ENCODE results near the gene SEL1L.

SEL1L gene

DNA sequence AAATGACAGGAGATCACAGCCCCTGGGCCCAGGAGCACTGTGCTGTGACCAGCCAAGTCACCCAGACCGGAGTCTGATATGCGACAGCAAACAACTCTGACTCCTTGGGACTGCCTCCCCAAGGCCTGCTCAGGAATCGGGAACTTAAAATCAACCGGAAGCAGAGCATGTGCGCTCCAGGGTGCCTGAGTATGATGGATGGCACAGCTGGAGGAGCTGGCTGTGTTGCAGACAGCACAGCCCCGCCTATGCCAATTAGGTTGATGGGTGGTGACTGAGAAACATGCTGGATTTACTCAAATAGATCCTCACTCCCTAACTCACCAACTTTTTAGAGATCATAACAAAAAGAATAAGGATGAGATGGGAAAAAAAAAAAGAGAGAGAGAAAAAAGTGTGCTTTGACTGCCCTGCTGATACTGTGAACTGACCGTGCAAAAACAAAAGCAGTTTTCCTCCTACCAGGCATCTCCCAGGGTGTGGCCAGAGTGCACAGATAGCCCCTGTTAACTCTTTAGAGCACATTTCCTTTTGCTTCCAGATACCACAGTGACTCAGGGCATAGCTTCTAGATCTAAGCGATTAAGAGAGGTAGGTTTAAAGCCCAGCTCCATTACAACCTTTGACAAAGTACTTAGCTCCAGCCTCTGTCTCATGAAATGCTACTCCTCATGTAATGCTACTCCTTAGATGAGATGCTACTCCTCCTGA is 106.2 kb downstream of the SEL1L start:
- no peak overlapping the region for H3K4me3 ChIP-seq (ENCODE audit: low read depth, low read length)
- CTCF ChIA-PET = interaction anchor here (0.8 kb wide), 1 partner anchor 66 kb away, joined by 4 read pairs; no protein-coding TSS in a partner anchor
- TF ChIP-seq, protein P1, sequence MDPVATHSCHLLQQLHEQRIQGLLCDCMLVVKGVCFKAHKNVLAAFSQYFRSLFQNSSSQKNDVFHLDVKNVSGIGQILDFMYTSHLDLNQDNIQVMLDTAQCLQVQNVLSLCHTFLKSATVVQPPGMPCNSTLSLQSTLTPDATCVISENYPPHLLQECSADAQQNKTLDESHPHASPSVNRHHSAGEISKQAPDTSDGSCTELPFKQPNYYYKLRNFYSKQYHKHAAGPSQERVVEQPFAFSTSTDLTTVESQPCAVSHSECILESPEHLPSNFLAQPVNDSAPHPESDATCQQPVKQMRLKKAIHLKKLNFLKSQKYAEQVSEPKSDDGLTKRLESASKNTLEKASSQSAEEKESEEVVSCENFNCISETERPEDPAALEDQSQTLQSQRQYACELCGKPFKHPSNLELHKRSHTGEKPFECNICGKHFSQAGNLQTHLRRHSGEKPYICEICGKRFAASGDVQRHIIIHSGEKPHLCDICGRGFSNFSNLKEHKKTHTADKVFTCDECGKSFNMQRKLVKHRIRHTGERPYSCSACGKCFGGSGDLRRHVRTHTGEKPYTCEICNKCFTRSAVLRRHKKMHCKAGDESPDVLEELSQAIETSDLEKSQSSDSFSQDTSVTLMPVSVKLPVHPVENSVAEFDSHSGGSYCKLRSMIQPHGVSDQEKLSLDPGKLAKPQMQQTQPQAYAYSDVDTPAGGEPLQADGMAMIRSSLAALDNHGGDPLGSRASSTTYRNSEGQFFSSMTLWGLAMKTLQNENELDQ (tag by site-specific recombination; IDR thresholded peaks at IDR 0.05; ENCODE audit: low read depth) = no peak
- no peak for TF ChIP-seq SCRT1 (tag by site-specific recombination; IDR thresholded peaks at IDR 0.05; ENCODE audit: borderline replicate concordance)
- peak; percentile 62 for TF ChIP-seq TRIM28 (IDR thresholded peaks at IDR 0.05; ENCODE audit: borderline replicate concordance, low read length)
- TF ChIP-seq KLF10 (tag by site-specific recombination; IDR thresholded peaks at IDR 0.05) = no peak
- TF ChIP-seq, protein P2, sequence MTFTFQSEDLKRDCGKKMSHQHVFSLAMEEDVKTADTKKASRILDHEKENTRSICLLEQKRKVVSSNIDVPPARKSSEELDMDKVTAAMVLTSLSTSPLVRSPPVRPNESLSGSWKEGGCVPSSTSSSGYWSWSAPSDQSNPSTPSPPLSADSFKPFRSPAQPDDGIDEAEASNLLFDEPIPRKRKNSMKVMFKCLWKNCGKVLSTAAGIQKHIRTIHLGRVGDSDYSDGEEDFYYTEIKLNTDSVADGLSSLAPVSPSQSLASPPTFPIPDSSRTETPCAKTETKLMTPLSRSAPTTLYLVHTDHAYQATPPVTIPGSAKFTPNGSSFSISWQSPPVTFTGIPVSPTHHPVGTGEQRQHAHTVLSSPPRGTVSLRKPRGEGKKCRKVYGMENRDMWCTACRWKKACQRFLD (tag by site-specific recombination; IDR thresholded peaks at IDR 0.05) = no peak
- no peak for TF ChIP-seq ZNF670 (tag by site-specific recombination; IDR thresholded peaks at IDR 0.05; ENCODE audit: low read depth)
- TF ChIP-seq OSR2 (tag by site-specific recombination; IDR thresholded peaks at IDR 0.05) = peak; percentile 62
- TF ChIP-seq ZNF211 (tag by site-specific recombination; IDR thresholded peaks at IDR 0.05; ENCODE audit: low read depth) = no peak
- TF ChIP-seq ZIC2 (tag by site-specific recombination; IDR thresholded peaks at IDR 0.05) = peak; percentile 79
- TF ChIP-seq GLIS1 (tag by site-specific recombination; IDR thresholded peaks at IDR 0.05) = peak; percentile 21; the same call in 1 of the 2 replicates
- TF ChIP-seq, protein P3, sequence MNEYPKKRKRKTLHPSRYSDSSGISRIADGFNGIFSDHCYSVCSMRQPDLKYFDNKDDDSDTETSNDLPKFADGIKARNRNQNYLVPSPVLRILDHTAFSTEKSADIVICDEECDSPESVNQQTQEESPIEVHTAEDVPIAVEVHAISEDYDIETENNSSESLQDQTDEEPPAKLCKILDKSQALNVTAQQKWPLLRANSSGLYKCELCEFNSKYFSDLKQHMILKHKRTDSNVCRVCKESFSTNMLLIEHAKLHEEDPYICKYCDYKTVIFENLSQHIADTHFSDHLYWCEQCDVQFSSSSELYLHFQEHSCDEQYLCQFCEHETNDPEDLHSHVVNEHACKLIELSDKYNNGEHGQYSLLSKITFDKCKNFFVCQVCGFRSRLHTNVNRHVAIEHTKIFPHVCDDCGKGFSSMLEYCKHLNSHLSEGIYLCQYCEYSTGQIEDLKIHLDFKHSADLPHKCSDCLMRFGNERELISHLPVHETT (tag by site-specific recombination; IDR thresholded peaks at IDR 0.05) = no peak
- TF ChIP-seq ZNF112 (tag by site-specific recombination; IDR thresholded peaks at IDR 0.05) = no peak
- TF ChIP-seq MEIS1 (CRISPR knock-in tag; IDR thresholded peaks at IDR 0.05; ENCODE audit: borderline replicate concordance) = peak; percentile 44; the same call in 1 of the 2 replicates
- TF ChIP-seq ZNF223 (tag by site-specific recombination; IDR thresholded peaks at IDR 0.05) = no peak
- TF ChIP-seq ZFP69B (tag by site-specific recombination; IDR thresholded peaks at IDR 0.05) = no peak
- TF ChIP-seq ZNF423 (tag by site-specific recombination; IDR thresholded peaks at IDR 0.05) = 0 out of 2 replicates have a peak, but pooled peaks have one; percentile 42
- TF ChIP-seq, protein P4, sequence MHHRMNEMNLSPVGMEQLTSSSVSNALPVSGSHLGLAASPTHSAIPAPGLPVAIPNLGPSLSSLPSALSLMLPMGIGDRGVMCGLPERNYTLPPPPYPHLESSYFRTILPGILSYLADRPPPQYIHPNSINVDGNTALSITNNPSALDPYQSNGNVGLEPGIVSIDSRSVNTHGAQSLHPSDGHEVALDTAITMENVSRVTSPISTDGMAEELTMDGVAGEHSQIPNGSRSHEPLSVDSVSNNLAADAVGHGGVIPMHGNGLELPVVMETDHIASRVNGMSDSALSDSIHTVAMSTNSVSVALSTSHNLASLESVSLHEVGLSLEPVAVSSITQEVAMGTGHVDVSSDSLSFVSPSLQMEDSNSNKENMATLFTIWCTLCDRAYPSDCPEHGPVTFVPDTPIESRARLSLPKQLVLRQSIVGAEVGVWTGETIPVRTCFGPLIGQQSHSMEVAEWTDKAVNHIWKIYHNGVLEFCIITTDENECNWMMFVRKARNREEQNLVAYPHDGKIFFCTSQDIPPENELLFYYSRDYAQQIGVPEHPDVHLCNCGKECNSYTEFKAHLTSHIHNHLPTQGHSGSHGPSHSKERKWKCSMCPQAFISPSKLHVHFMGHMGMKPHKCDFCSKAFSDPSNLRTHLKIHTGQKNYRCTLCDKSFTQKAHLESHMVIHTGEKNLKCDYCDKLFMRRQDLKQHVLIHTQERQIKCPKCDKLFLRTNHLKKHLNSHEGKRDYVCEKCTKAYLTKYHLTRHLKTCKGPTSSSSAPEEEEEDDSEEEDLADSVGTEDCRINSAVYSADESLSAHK (tag by site-specific recombination; IDR thresholded peaks at IDR 0.05) = no peak
- TF ChIP-seq ZNF776 (tag by site-specific recombination; IDR thresholded peaks at IDR 0.05; ENCODE audit: borderline replicate concordance) = no peak
- peak; percentile 90 for TF ChIP-seq ZNF394 (tag by site-specific recombination; IDR thresholded peaks at IDR 0.05; ENCODE audit: borderline replicate concordance)
- TF ChIP-seq ZBTB20 (tag by site-specific recombination; IDR thresholded peaks at IDR 0.05) = no peak; the same call in 1 of the 2 replicates
- TF ChIP-seq, protein P5, sequence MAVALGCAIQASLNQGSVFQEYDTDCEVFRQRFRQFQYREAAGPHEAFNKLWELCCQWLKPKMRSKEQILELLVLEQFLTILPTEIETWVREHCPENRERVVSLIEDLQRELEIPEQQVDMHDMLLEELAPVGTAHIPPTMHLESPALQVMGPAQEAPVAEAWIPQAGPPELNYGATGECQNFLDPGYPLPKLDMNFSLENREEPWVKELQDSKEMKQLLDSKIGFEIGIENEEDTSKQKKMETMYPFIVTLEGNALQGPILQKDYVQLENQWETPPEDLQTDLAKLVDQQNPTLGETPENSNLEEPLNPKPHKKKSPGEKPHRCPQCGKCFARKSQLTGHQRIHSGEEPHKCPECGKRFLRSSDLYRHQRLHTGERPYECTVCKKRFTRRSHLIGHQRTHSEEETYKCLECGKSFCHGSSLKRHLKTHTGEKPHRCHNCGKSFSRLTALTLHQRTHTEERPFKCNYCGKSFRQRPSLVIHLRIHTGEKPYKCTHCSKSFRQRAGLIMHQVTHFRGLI (tag by site-specific recombination; IDR thresholded peaks at IDR 0.05) = no peak
- TF ChIP-seq MZF1 (tag by site-specific recombination; IDR thresholded peaks at IDR 0.05; ENCODE audit: borderline replicate concordance) = no peak
- TF ChIP-seq ZNF350 (tag by site-specific recombination; IDR thresholded peaks at IDR 0.05) = no peak
- TF ChIP-seq KLF7 (tag by site-specific recombination; IDR thresholded peaks at IDR 0.05; ENCODE audit: borderline replicate concordance) = no peak
- no peak for TF ChIP-seq ZNF624 (tag by site-specific recombination; IDR thresholded peaks at IDR 0.05)
- no peak for TF ChIP-seq SP7 (tag by site-specific recombination; IDR thresholded peaks at IDR 0.05)
- no peak for TF ChIP-seq HOXD13 (CRISPR knock-in tag; IDR thresholded peaks at IDR 0.05; ENCODE audit: borderline replicate concordance)
- no peak for TF ChIP-seq ZNF274 (IDR thresholded peaks at IDR 0.05; ENCODE audit: low read length)
- TF ChIP-seq ZNF274 (tag by site-specific recombination; IDR thresholded peaks at IDR 0.05; ENCODE audit: borderline replicate concordance) = no peak
- no peak for TF ChIP-seq KLF8 (tag by site-specific recombination; IDR thresholded peaks at IDR 0.05)

More for the DNA sequence above, 106.2 kb downstream of the SEL1L start:
- H3K4me1 ChIP-seq (ENCODE audit: control insufficient read depth, insufficient read depth, low read length) = no peaks in the 10 kb centered on the region; the same call in 1 of the 2 replicates
- H3K9me3 ChIP-seq (ENCODE audit: control insufficient read depth, insufficient read depth, low read depth, low read length) = no peaks in the 10 kb centered on the region
- POLR2A ChIA-PET = interaction anchor here (0.9 to 1.3 kb wide), 3 partner anchors 9 to 208 kb away, joined by 3 to 4 read pairs (median 3); partner anchors contain the start of gene GTF2A1
- no peak overlapping the region for H3K27ac ChIP-seq (ENCODE audit: extremely low read depth, low read depth, low read length)
- peaks cover 0 to 8% of the 10 kb centered on the region in 2 experiments; a peak in 2 of 3 replicates for H3K36me3 ChIP-seq (ENCODE audit: control insufficient read depth in 2 of 2, insufficient read depth in 1 of 2, low read length in 2 of 2)

Measured in HEK293 (cell line).